Adrenal gland (tissue), 5 donors: ENCODE results near the gene LPP.

Experiments
- POLR2A ChIP-seq, 2 donors: fragments of 450-650 bp; IDR thresholded peaks; one replicate each; pipeline ENCODE4 v1.6.1; 2017; ENCODE audit warnings: antibody characterized with exemption in 2 of 2, mild to moderate bottlenecking in 2 of 2, moderate library complexity in 1 of 2
- TF ChIP-seq, protein P1 (sequence below), 6 experiments: fragments of 450-650 bp in 4 of 6; fragments of 200-600 bp in 2 of 6; sonication (generic) in 1 of 6; IDR thresholded peaks; 1 replicate in 5 of 6; 2 replicates in 1 of 6; pipeline versions ENCODE4 v1.5.1 to v1.8.0; 2016 to 2021; ENCODE audit warnings: antibody characterized with exemption in 6 of 6, mild to moderate bottlenecking in 2 of 6, moderate library complexity in 1 of 6
- donor health status: DM: no; HTN: no; CAD: no.

DNA sequence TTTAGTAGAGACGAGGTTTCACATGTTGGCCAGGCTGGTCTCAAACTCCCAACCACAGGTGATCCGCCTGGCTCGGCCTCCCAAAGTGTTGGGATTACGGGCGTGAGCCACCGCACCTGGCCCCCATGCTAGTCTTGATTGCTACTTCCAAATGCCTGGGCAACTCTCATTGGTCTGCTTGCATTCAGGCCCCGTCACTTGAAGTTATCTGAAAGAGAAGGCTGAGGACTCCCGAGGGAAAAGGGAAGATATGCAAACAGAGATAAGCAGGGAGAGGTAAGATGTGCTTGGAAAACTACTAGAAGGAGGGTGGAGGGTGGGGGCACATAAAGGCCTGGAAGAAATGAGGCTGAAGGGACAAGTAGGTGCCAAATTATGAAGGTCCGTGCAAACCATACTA lies 4.4 kb upstream of the LPP start:
- TF ChIP-seq, protein P1, sequence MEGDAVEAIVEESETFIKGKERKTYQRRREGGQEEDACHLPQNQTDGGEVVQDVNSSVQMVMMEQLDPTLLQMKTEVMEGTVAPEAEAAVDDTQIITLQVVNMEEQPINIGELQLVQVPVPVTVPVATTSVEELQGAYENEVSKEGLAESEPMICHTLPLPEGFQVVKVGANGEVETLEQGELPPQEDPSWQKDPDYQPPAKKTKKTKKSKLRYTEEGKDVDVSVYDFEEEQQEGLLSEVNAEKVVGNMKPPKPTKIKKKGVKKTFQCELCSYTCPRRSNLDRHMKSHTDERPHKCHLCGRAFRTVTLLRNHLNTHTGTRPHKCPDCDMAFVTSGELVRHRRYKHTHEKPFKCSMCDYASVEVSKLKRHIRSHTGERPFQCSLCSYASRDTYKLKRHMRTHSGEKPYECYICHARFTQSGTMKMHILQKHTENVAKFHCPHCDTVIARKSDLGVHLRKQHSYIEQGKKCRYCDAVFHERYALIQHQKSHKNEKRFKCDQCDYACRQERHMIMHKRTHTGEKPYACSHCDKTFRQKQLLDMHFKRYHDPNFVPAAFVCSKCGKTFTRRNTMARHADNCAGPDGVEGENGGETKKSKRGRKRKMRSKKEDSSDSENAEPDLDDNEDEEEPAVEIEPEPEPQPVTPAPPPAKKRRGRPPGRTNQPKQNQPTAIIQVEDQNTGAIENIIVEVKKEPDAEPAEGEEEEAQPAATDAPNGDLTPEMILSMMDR (IDR thresholded peaks at IDR 0.05) = no peak
- TF ChIP-seq POLR2A (IDR thresholded peaks at IDR 0.05) = no peak
